Measurements from ENCODE around the gene TINCR.

The TINCR gene

DNA sequence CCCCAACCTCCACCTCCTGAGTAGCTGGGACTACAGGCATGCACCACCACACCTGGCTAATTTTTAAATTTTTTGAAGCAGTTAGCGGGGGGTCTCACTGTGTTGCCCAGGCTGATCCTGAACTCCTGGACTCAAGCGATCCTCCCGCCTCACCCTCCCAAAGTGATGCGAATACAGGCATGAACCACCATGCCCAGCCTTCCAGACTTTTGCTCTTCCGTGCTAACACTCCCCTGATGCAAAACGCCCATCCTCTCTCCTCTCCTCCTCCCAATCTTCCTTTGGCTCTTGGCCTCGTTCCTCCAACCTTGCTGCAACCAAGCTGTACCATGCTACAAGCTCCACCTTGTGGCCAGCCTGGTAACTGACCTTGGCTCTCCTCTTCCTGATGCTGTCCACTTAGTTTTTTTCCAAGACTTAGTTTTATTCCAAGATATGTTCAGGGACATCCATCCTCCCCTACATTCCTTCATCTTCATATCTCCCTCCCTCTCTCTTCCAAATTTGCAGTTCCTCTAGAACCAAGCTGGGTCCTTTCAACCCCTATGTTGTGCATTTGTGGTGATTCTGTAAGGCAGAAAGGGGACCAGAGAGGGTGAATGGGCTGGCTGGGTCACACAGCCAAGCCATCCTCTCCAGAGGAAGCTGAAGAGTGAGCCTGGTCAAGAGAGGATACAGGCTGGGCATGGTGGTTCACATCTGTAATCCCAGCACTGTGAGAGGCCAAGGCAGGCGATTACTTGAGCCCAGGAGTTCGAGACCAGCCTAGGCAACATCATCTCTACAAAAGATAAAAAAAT is 32.8 kb downstream of the TINCR start:
- TF ChIP-seq POLR2AphosphoS5 (IDR thresholded peaks at IDR 0.05; ENCODE audit: low read depth, low read length) = no peak
- no peak for TF ChIP-seq FOXP2 (optimal IDR thresholded peaks at IDR 0.05; ENCODE audit: borderline replicate concordance, extremely low read depth, extremely low read length, insufficient read depth)
- no peak for TF ChIP-seq TAF1 (IDR thresholded peaks at IDR 0.05; ENCODE audit: borderline replicate concordance, insufficient read depth, low read length)
- TF ChIP-seq SIN3A (IDR thresholded peaks at IDR 0.05; ENCODE audit: borderline replicate concordance, insufficient read depth, low read length) = no peak
- no peak for TF ChIP-seq REST (IDR thresholded peaks at IDR 0.05; ENCODE audit: insufficient read depth in 1 of 2, low read depth in 2 of 2, low read length in 2 of 2)

GRCh38 chr19:5533257-5533656 is 34.5 kb downstream of the TINCR start:
- TF ChIP-seq SIN3A (IDR thresholded peaks at IDR 0.05; ENCODE audit: borderline replicate concordance, insufficient read depth, low read length) (no peak), REST (IDR thresholded peaks at IDR 0.05; ENCODE audit: insufficient read depth in 1 of 2, low read depth in 2 of 2, low read length in 2 of 2) (no peak), FOXP2 (optimal IDR thresholded peaks at IDR 0.05; ENCODE audit: borderline replicate concordance, extremely low read depth, extremely low read length, insufficient read depth) (no peak), POLR2AphosphoS5 (IDR thresholded peaks at IDR 0.05; ENCODE audit: low read depth, low read length) (no peak), TAF1 (IDR thresholded peaks at IDR 0.05; ENCODE audit: borderline replicate concordance, insufficient read depth, low read length) (no peak)

DNA sequence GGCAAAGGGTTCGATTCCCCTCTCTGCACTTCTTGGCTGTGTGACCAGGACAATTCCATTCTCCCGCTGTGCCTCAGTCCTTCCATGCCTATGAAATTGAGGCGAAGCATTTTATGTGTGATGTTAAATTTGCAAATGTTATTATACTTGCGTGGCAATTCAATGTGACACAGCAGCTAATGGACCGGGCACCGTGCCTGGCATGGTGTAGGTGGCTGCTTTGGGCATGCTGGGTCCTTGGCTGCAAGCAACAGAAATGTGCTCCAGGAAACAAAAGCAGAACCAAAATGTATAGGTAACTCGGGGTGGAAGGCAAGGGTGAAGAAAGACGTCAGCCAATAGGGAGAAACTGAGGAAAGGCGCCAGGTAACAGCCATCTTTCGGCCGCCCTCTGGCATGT is 37.1 kb downstream of the TINCR start:
- TF ChIP-seq SIN3A (IDR thresholded peaks at IDR 0.05; ENCODE audit: borderline replicate concordance, insufficient read depth, low read length) = no peak
- no peak for TF ChIP-seq FOXP2 (optimal IDR thresholded peaks at IDR 0.05; ENCODE audit: borderline replicate concordance, extremely low read depth, extremely low read length, insufficient read depth)
- TF ChIP-seq TAF1 (IDR thresholded peaks at IDR 0.05; ENCODE audit: borderline replicate concordance, insufficient read depth, low read length) = no peak

GRCh38 chr19:5526691-5527090 is 41.1 kb downstream of the TINCR start:
- TF ChIP-seq REST (IDR thresholded peaks at IDR 0.05; ENCODE audit: insufficient read depth in 1 of 2, low read depth in 2 of 2, low read length in 2 of 2) (no peak), TAF1 (IDR thresholded peaks at IDR 0.05; ENCODE audit: borderline replicate concordance, insufficient read depth, low read length) (no peak), POLR2AphosphoS5 (IDR thresholded peaks at IDR 0.05; ENCODE audit: low read depth, low read length) (no peak), SIN3A (IDR thresholded peaks at IDR 0.05; ENCODE audit: borderline replicate concordance, insufficient read depth, low read length) (no peak), FOXP2 (optimal IDR thresholded peaks at IDR 0.05; ENCODE audit: borderline replicate concordance, extremely low read depth, extremely low read length, insufficient read depth) (no peak)

GRCh38 chr19:5524081-5524480 is 43.7 kb downstream of the TINCR start:
- no peak for TF ChIP-seq TAF1 (IDR thresholded peaks at IDR 0.05; ENCODE audit: borderline replicate concordance, insufficient read depth, low read length)
- no peak for TF ChIP-seq REST (IDR thresholded peaks at IDR 0.05; ENCODE audit: insufficient read depth in 1 of 2, low read depth in 2 of 2, low read length in 2 of 2)
